ENCODE results near the gene OSGIN1. TPM values are rescaled to one million over a fixed set of nuclear protein-coding genes. Genes with fewer than 3 reads are reported as not detected.

OSGIN1 gene
- total RNA-seq, 2 donors from 2014 or later = 14.5 to 14.7 TPM

- DNase-seq (no peak), ATAC-seq (no peak)
- intact Hi-C loops (cut with DNase I, micrococcal nuclease) = no loop called here
These were observed 27.7 kb upstream of the OSGIN1 start for GRCh38 chr16:83925095-83925905.

- intact Hi-C loops (cut with DNase I, micrococcal nuclease) = no loop called here
- ATAC-seq (no peak), DNase-seq (no peak)
These were observed 26.9 kb upstream of the OSGIN1 start for GRCh38 chr16:83925957-83926725.

- intact Hi-C loops (cut with DNase I, micrococcal nuclease) = no loop called here
- ATAC-seq = peak; percentile 89
- DNase-seq = peak; percentile 61 to 80
These were observed 26.2 kb upstream of the OSGIN1 start for GRCh38 chr16:83926726-83927397.

GRCh38 chr16:83928341-83929055 is 24.5 kb upstream of the OSGIN1 start:
- ATAC-seq (no peak), DNase-seq (no peak)
- intact Hi-C loops (cut with DNase I, micrococcal nuclease) = no loop called here

- intact Hi-C loops (cut with DNase I, micrococcal nuclease) = no loop called here
- no peak for ATAC-seq
- no peak for DNase-seq
These were observed 23.1 kb upstream of the OSGIN1 start for GRCh38 chr16:83929811-83930555.

- intact Hi-C loops (cut with DNase I, micrococcal nuclease) = no loop called here
These were observed 22.1 kb upstream of the OSGIN1 start for GRCh38 chr16:83930730-83931500.

GRCh38 chr16:83931556-83931955 is 21.5 kb upstream of the OSGIN1 start:
- DNase-seq (no peak), ATAC-seq (no peak)
- intact Hi-C loops (cut with DNase I, micrococcal nuclease) = no loop called here

More at GRCh38 chr16:83930730-83931500, 22.1 kb upstream of the OSGIN1 start:
- DNase-seq (no peak), ATAC-seq (no peak)

GRCh38 chr16:83932304-83932703 is 20.7 kb upstream of the OSGIN1 start:
- no peak for ATAC-seq
- intact Hi-C loops (cut with DNase I, micrococcal nuclease) = no loop called here
- no peak for DNase-seq

GRCh38 chr16:83932955-83933673 is 19.9 kb upstream of the OSGIN1 start:
- ATAC-seq = no peak

GRCh38 chr16:83933885-83934683 is 19.0 kb upstream of the OSGIN1 start:
- DNase-seq (no peak), ATAC-seq (no peak)
- intact Hi-C loops (cut with DNase I, micrococcal nuclease) = no loop called here

More at GRCh38 chr16:83932955-83933673, 19.9 kb upstream of the OSGIN1 start:
- no peak for DNase-seq
- intact Hi-C loops (cut with DNase I, micrococcal nuclease) = no loop called here

- DNase-seq (no peak), ATAC-seq (no peak)
- intact Hi-C loops (cut with DNase I, micrococcal nuclease) = no loop called here
These were observed 18.4 kb upstream of the OSGIN1 start for GRCh38 chr16:83934684-83934977.

- DNase-seq (no peak), ATAC-seq (no peak)
- intact Hi-C loops (cut with DNase I, micrococcal nuclease) = no loop called here
These were observed 17.8 kb upstream of the OSGIN1 start for GRCh38 chr16:83935005-83935857.

- intact Hi-C loops (cut with DNase I, micrococcal nuclease) = no loop called here
- ATAC-seq = no peak
- DNase-seq = no peak
These were observed 17.2 kb upstream of the OSGIN1 start for GRCh38 chr16:83935858-83936255.

GRCh38 chr16:83936581-83937165 is 16.4 kb upstream of the OSGIN1 start:
- DNase-seq = no peak
- intact Hi-C loops (cut with DNase I, micrococcal nuclease) = no loop called here
- no peak for ATAC-seq

GRCh38 chr16:83937267-83937666 is 15.8 kb upstream of the OSGIN1 start:
- intact Hi-C loops (cut with DNase I, micrococcal nuclease) = no loop called here
- ATAC-seq = no peak

More at GRCh38 chr16:83937267-83937666, 15.8 kb upstream of the OSGIN1 start:
- DNase-seq = no peak

All from left colon (tissue), 2 donors.